CD4-positive, CD25-positive, alpha-beta regulatory T cell (primary cell): ENCODE data around the gene PEMT. TPM values are rescaled to one million over a fixed set of nuclear protein-coding genes. Genes with fewer than 3 reads are reported as not detected.

Experiments
- ATAC-seq, 2 donors: fragments of 150-1000 bp; cut with Tn5 transposase; one replicate each; pipeline ENCODE4 v1.10.0; 2021; ENCODE audit warnings: low read depth in 2 of 2, moderate number of reproducible peaks in 2 of 2, moderate library complexity in 1 of 2
- DNase-seq, 3 donors: peaks; one replicate each; pipeline versions ENCODE4 v3.0.0 to v3.0.0-alpha.2; 2012 to 2022; ENCODE audit warnings: mixed read lengths in 1 of 3
- H3K27ac ChIP-seq: one replicate; pipeline ENCODE4 v1.7.0; 2013; ENCODE audit warnings: mild to moderate bottlenecking, low read length; ENCODE audit not compliant: insufficient read depth, poor library complexity, severe bottlenecking
- H3K27me3 ChIP-seq: one replicate; pipeline ENCODE4 v1.7.0; 2013; ENCODE audit warnings: low read length; ENCODE audit not compliant: control insufficient read depth, insufficient read depth
- H3K36me3 ChIP-seq: one replicate; pipeline ENCODE4 v1.7.0; 2013; ENCODE audit warnings: mild to moderate bottlenecking, low read length, moderate library complexity; ENCODE audit not compliant: control insufficient read depth, insufficient read depth
- H3K4me1 ChIP-seq: 2 replicates; pipeline ENCODE4 v1.7.0; 2013; ENCODE audit warnings: mild to moderate bottlenecking, low read length; ENCODE audit not compliant: insufficient read depth, control insufficient read depth, poor library complexity, severe bottlenecking
- H3K4me3 ChIP-seq: one replicate; pipeline ENCODE4 v1.7.0; 2013; ENCODE audit warnings: low read depth, mild to moderate bottlenecking, low read length, moderate library complexity
- H3K9me3 ChIP-seq, 2 experiments: 1 replicate in 1 of 2; 2 replicates in 1 of 2; pipeline ENCODE4 v1.7.0; 2013; ENCODE audit warnings: low read length in 2 of 2, mild to moderate bottlenecking in 1 of 2, moderate library complexity in 1 of 2; ENCODE audit not compliant: control insufficient read depth in 2 of 2
- H3K27ac Mint-ChIP-seq, 3 donors: one replicate each; pipeline ENCODE4 v1.8.0; 2020 to 2022; ENCODE audit warnings: mild to moderate bottlenecking in 3 of 3, mixed read lengths in 3 of 3, moderate library complexity in 2 of 3
- H3K27me3 Mint-ChIP-seq: one replicate; pipeline ENCODE4 v1.8.0; 2022; ENCODE audit warnings: mild to moderate bottlenecking, mixed read lengths
- H3K36me3 Mint-ChIP-seq: one replicate; pipeline ENCODE4 v1.8.0; 2020; ENCODE audit warnings: mixed read lengths
- H3K4me1 Mint-ChIP-seq, 4 donors: one replicate each; pipeline ENCODE4 v1.8.0; 2020 to 2022; ENCODE audit warnings: mixed read lengths in 4 of 4, mild to moderate bottlenecking in 1 of 4
- H3K4me3 Mint-ChIP-seq, 4 donors: one replicate each; pipeline ENCODE4 v1.8.0; 2020 to 2022; ENCODE audit warnings: mild to moderate bottlenecking in 4 of 4, mixed read lengths in 4 of 4, moderate library complexity in 3 of 4
- H3K9me3 Mint-ChIP-seq, 7 donors: one replicate each; pipeline ENCODE4 v1.8.0; 2020 to 2022; ENCODE audit warnings: mixed read lengths in 7 of 7, mild to moderate bottlenecking in 3 of 7, moderate library complexity in 2 of 7
- polyA plus RNA-seq, 4 donors: library from polyadenylated mRNA; unstranded; fragments of 300-500 nt; fragmentation: Illumina TruSeq; gene quantifications; one replicate each; pipeline ENCODE4 v1.2.3, GENCODE V29; 2021
- total RNA-seq: library from RNA; stranded (reverse); gene quantifications from one replicate; pipeline ENCODE4 v1.2.3, GENCODE V29; 2022

PEMT gene
- total and polyA plus RNA-seq, 5 donors from 2014 or later = 13.2 to 33.2 (median 27.3) TPM

DNA sequence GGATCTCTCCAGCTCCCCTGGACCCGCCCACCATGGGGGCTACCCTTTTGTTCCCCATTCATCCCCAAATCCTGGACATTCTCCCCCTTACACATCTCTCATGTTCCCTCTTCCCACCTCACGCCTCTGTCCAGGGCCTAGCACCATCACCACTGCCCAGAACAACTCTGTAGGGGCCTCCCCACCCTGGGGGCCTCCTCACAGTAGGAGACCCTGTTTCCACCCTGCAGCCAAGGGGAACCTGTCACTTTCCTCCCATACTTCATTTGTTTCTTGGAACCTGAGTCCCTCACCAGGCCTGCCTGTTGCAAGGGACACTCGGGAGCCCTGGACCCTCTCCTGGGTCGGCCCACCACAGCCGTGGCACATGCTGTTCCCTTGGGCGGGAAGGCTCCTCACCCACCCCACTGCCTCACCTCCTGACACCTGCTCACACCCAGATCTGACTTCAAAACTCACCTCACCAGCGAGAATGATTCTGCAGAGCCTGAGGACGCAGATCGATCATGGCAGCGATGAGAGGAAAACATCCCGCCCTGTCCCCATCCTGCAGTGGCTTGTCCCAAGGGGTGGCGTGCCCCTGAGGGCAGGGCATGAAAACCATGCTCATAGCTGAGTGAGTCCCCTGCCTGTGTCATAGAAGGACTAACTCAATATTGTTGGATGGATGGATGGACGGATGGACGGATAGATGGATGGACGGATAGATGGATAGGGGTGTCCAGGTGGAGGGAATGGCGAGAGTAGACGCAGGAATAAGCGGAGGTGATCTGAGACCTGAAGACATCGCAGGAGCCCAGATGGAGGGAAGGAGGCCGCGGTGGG lies 88.6 kb downstream of the PEMT start:
- H3K36me3 Mint-ChIP-seq = no peaks in the 10 kb centered on the region
- peak overlapping the region in 1 of 4 donors; percentile 7 for H3K4me3 Mint-ChIP-seq
- DNase-seq (no peak), ATAC-seq (no peak)
- H3K27ac ChIP-seq = no peak overlapping the region
- H3K9me3 ChIP-seq = no peaks in the 10 kb centered on the region
- no peak overlapping the region for H3K27ac Mint-ChIP-seq
- no peaks in the 10 kb centered on the region for H3K36me3 ChIP-seq
- no peaks in the 10 kb centered on the region for H3K27me3 Mint-ChIP-seq
- H3K4me1 Mint-ChIP-seq = peaks cover 0 to 4% (median 0%) of the 10 kb centered on the region in 4 donors
- H3K4me1 ChIP-seq = no peaks in the 10 kb centered on the region
- no peak overlapping the region for H3K4me3 ChIP-seq
- no peaks in the 10 kb centered on the region for H3K27me3 ChIP-seq
- H3K9me3 Mint-ChIP-seq = no peaks in the 10 kb centered on the region

DNA sequence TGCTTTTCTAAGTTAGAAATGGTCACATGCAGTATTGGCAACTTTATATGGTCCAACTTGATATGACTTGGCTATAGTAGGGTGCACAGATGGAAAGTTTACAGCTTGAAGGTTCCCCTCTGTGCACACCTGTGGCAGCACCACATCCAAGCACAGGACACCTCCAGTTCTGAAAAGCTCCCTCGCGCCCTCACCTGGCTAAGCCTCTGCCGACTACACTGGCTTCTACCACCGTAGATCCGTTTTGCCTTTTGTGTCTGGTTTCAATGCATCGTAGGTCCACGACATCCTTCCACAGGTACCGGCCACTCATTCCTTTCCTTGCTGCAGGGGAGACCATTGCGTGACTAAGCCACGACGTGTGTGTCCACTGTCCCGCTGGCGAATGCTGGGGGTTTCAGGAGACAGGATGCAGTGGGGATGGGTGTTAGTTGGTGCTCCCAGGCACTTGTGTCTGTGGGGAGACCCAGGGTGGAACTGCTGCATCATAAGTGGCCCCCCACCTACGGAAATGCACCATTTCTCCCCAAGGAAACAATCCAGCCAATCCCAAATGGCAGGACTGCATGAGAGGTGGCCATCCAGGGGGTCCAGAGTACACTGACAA lies 90.4 kb downstream of the PEMT start:
- Histone ChIP-seq H3K27me3 (no peaks in the 10 kb centered on the region), H3K9me3 (no peaks in the 10 kb centered on the region), H3K27ac (no peak overlapping the region), H3K4me3 (no peak overlapping the region), H3K4me1 (peaks cover 13% of the 10 kb centered on the region), H3K36me3 (no peaks in the 10 kb centered on the region)
- peaks cover 0 to 4% (median 1%) of the 10 kb centered on the region in 4 donors for H3K4me1 Mint-ChIP-seq
- ATAC-seq = no peak
- no peak overlapping the region for H3K4me3 Mint-ChIP-seq
- no peak overlapping the region for H3K27ac Mint-ChIP-seq
- H3K27me3 Mint-ChIP-seq = peaks cover 4% of the 10 kb centered on the region
- H3K36me3 Mint-ChIP-seq = no peaks in the 10 kb centered on the region
- H3K9me3 Mint-ChIP-seq = no peaks in the 10 kb centered on the region
- peak in 1 of 3 donors; percentile 63 for DNase-seq

DNA sequence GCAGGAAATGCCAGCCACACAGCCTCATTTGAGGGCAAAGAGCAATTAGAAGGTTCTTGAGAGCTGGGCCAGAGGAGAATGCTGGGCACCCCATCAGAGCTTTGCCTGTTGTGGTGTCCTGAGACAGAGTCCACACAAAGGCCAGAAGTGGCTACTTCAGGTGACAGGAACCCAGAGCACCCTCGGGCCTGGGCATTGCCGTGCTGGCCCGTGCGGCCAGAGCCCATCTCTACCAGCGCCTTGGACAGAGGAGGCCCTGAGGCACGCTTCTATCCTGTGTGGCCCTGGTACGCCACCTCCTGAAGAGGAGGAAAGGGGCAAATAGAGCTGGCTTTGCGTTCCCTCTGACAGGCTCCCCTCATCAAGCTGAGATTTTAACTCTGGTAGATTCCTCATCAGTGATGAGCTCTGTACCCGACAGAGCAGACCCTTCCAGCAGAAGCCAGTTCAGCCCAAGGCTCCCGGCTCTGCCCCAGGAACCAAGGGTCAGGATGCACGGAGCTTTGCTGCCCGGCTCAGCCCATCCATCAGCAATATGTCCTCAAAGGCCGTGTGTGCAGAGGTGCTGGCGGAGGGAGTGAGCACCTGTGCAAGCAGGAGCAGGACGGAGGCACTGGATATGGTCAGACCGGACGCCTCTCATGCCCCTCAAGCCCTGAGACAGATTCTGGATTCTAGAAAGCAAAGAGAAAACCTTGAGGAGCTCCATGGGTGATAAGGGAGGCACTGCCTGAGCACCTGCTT lies 91.9 kb downstream of the PEMT start:
- no peak overlapping the region for H3K4me3 ChIP-seq
- peaks cover 0 to 15% (median 5%) of the 10 kb centered on the region in 4 donors for H3K4me1 Mint-ChIP-seq
- no peaks in the 10 kb centered on the region for H3K9me3 ChIP-seq
- no peak overlapping the region for H3K27ac Mint-ChIP-seq
- peaks cover 10% of the 10 kb centered on the region for H3K27me3 Mint-ChIP-seq
- H3K4me3 Mint-ChIP-seq = no peak overlapping the region
- no peak for ATAC-seq
- H3K27ac ChIP-seq = no peak overlapping the region
- no peaks in the 10 kb centered on the region for H3K36me3 Mint-ChIP-seq
- no peak for DNase-seq
- H3K4me1 ChIP-seq = peaks cover 29% of the 10 kb centered on the region
- H3K27me3 ChIP-seq = peaks cover 2% of the 10 kb centered on the region
- no peaks in the 10 kb centered on the region for H3K36me3 ChIP-seq
- H3K9me3 Mint-ChIP-seq = no peaks in the 10 kb centered on the region

DNA sequence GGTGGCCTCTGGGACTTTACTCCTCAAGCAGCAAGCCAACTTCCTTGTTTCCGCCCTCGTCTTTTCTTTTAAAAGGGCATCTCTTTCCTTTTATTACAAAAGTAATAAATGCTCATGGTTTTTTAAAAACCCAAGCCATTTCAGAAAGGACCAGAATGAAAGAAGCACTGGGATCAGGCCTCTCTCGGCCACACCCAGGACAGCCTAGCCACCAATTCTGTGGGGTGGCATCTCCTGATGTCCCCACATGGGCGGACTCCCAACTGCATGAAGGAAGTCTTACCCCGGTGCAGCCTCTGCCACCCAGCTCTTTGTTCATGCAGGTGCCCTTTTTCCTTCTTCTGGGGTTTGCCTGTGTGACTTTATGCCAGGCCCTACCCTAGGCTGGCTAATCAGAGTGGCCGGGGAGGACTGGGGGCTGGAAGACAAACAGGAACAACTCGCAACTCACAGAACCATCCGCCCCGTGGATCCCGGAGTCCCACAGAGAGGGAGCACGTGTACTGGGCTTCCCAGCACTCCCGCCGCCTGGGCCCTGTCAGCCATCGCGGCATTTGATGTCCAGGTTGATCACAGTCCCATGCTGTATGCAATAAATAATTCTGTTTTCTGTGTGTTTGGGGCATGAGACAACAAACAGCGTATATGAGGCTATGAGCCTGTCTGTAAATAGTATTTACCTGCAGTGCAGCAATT lies 92.8 kb downstream of the PEMT start:
- H3K27ac ChIP-seq = no peak overlapping the region
- peak overlapping the region in 1 of 4 donors; percentile 60 for H3K4me3 Mint-ChIP-seq
- no peaks in the 10 kb centered on the region for H3K9me3 ChIP-seq
- DNase-seq = no peak
- H3K4me1 Mint-ChIP-seq = peaks cover 0 to 17% (median 5%) of the 10 kb centered on the region in 4 donors
- no peak overlapping the region for H3K27ac Mint-ChIP-seq
- no peaks in the 10 kb centered on the region for H3K9me3 Mint-ChIP-seq
- H3K4me3 ChIP-seq = no peak overlapping the region
- H3K36me3 ChIP-seq = no peaks in the 10 kb centered on the region
- H3K4me1 ChIP-seq = peaks cover 29% of the 10 kb centered on the region
- H3K27me3 ChIP-seq = peaks cover 2% of the 10 kb centered on the region
- peaks cover 10% of the 10 kb centered on the region for H3K27me3 Mint-ChIP-seq
- no peak for ATAC-seq
- no peaks in the 10 kb centered on the region for H3K36me3 Mint-ChIP-seq

DNA sequence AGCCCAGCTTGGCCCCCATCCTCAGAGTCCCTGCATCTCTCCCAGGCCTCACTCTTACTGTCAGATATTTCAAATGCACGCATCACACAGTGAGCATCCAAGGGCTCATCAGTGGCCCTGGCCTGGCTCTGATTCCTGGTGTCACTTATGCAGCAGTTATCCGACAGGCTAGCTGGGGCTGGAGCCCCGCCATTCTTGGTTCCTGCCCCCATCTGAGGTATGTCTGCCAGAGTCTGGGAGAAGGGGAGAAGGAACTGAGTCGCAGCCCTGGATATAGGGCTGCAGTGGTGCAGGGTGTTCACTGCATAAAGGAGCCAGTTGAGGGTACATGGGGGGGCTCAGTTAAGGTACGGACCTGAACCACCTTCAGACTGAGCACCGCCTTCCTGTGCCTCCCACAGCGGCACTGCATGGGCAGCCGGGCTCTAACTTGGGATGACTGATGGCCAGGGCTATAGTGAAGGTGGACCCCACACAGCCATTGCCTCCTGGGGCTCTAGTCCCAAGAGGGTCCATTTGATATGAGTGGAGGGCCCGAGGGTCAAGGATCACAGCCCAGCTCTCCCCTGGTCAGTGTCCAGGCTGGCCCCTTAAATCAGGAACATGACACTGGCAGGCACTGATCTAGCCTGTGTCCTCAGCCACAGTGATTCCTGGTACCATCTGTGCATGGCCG lies 93.5 kb downstream of the PEMT start:
- peaks cover 29% of the 10 kb centered on the region for H3K4me1 ChIP-seq
- DNase-seq = no peak
- no peaks in the 10 kb centered on the region for H3K36me3 Mint-ChIP-seq

DNA sequence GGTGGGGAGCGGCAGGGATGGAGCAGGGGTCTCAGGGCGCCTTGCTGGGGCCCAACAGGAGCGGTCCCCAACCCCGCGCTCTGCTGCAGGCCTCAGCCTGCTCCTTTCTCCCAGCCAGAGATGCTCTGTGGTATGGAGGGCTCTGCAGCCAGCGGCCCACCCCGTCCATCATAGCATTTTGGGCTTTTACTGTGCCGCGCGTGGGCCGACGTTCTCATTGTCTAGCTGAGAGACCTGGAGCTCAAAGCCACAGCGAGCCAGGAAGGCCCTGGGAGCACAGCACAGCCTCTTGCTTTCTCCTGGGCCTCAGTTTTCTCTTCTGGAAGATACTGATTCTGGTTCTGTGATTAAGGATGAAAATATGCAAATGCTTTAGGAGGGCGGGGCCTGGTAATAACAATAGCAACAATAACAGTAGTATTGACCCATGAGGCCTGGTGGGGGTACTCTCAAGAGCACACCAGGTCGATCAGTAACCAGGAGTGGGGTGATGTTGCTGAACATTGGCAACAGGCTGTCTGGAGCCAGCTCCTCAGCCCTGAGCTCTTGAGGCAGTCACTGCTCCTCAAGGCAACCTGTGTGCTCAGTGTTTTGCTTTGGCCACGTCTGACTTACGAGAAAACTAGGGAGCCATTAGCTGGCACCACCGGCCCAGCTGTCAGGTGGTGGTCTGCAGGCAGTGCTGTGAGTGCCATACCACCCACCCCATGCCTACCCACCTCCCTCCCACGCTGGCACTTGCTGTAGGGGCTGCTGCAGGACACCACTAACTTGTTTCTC lies 94.3 kb downstream of the PEMT start:
- H3K4me1 Mint-ChIP-seq = peaks cover 0 to 20% (median 5%) of the 10 kb centered on the region in 4 donors
- H3K36me3 ChIP-seq = peaks cover 3% of the 10 kb centered on the region
- DNase-seq = no peak
- H3K27ac Mint-ChIP-seq = peak overlapping the region in 1 of 3 donors; percentile 92
- peaks cover 2% of the 10 kb centered on the region for H3K27me3 ChIP-seq
- no peak for ATAC-seq
- peaks cover 15% of the 10 kb centered on the region for H3K27me3 Mint-ChIP-seq
- peaks cover 29% of the 10 kb centered on the region for H3K4me1 ChIP-seq
- H3K36me3 Mint-ChIP-seq = peaks cover 5% of the 10 kb centered on the region
- peak overlapping the region in 3 of 4 donors; percentile 66 to 78 (median 70) for H3K4me3 Mint-ChIP-seq
- H3K9me3 Mint-ChIP-seq = no peaks in the 10 kb centered on the region
- no peak overlapping the region for H3K27ac ChIP-seq
- H3K9me3 ChIP-seq = no peaks in the 10 kb centered on the region
- no peak overlapping the region for H3K4me3 ChIP-seq

More for the DNA sequence above, 93.5 kb downstream of the PEMT start:
- H3K4me3 ChIP-seq = no peak overlapping the region
- H3K27ac Mint-ChIP-seq = no peak overlapping the region
- H3K27me3 ChIP-seq = peaks cover 2% of the 10 kb centered on the region
- H3K9me3 Mint-ChIP-seq = no peaks in the 10 kb centered on the region
- no peaks in the 10 kb centered on the region for H3K9me3 ChIP-seq
- no peaks in the 10 kb centered on the region for H3K36me3 ChIP-seq
- no peak overlapping the region for H3K27ac ChIP-seq
- peaks cover 0 to 20% (median 5%) of the 10 kb centered on the region in 4 donors for H3K4me1 Mint-ChIP-seq
- peaks cover 14% of the 10 kb centered on the region for H3K27me3 Mint-ChIP-seq
- H3K4me3 Mint-ChIP-seq = peak overlapping the region in 3 of 4 donors; percentile 48 to 63 (median 60)
- ATAC-seq = no peak
